OCI-LY1 (cell line): ENCODE measurements around the gene SUFU.

Experiments
- CTCF ChIP-seq: fragments of 200-600 bp; sonication (generic), shearing (Covaris generic); IDR thresholded peaks from 2 replicates; pipeline ENCODE4 v1.5.1; 2017; ENCODE audit warnings: mild to moderate bottlenecking, antibody characterized with exemption, low read length, moderate library complexity, mixed read lengths
- EZH2 ChIP-seq: fragments of 200-600 bp; sonication (generic), shearing (Covaris generic); IDR thresholded peaks from 2 replicates; pipeline ENCODE4 v1.8.0; 2017; ENCODE audit warnings: borderline replicate concordance, mixed run types, mild to moderate bottlenecking, antibody characterized with exemption, low read length, moderate library complexity, mixed read lengths

- TF ChIP-seq CTCF (no peak), EZH2 (no peak)
Observed at GRCh38 chr10:102643336-102644065, 139.7 kb downstream of the SUFU start.
